Activated CD4-positive, alpha-beta T cell treated with anti-CD3 and anti-CD28 coated beads for 4 hours (primary cell): ENCODE data around the gene ATP5IF1.

Experiments used
- DNase-seq, 2 donors: peaks; one replicate each; pipeline ENCODE4 v3.0.0-alpha.2; 2020

ATP5IF1 gene

GRCh38 chr1:28235755-28236655 is at the start of gene ATP5IF1:
Gene ATP5IF1, plus strand, starts transcription at chr1:28236124. Its CDS starts 60 bp downstream, at chr1:28236184.
- DNase-seq: peak; percentile 91 to 93

DNA sequence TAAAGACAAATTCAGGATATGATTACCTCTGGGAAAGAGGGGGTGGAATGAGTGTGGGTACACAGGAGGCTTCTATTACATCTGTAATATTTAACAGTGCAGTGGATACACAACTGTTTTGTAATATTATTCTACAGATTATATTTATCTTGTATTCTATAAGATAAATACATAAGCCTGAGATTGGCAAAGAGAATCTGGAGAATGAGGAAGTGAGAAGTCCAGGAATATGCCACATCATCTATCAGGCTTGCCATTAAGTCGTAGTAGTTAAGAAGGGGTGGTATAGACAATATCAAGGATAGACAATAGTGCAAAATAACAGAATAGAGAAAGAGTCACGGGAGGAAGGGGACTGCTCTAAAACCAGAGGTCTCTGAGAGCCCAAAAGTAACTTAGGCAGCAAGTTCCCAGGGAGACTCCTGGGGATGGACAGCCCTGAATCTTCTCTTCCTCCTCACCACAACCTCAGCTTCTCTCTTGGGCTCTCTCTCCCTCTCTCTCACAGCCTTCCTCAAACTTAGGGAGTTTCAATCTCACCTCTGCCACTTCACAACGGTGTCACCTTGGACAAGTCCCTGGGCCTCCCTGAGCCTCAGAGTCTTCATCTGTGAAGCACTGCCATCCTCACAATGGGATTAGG is 45.5 kb upstream of the ATP5IF1 start:
- no peak for DNase-seq

- DNase-seq: no peak
Measured at GRCh38 chr1:28190996-28191645, 44.8 kb upstream of the ATP5IF1 start.

DNA sequence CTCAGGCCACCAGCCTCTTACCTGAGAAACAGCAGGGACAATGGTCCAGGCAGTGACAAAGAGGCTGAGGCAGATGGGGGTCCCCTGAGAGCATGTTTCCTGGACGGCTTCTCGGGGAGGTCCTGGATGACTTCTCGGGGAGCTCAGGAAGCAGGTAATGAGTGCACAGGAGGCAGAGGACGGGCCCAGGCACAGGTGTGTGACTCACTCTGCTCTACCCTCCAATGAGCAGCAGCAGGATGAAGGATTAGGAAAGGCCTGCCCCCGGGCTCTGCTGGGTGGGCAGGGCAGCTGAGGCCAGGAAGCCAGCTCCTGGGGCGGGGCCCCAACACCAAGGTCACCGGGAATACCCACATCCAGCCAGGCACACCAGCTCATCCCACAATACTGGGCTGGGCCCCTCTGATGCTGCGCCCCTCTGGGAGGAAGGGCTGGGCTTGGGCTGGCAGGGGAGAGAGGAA is 42.2 kb upstream of the ATP5IF1 start:
- DNase-seq: no peak

GRCh38 chr1:28194326-28195035 is 41.4 kb upstream of the ATP5IF1 start:
- DNase-seq: no peak

DNA sequence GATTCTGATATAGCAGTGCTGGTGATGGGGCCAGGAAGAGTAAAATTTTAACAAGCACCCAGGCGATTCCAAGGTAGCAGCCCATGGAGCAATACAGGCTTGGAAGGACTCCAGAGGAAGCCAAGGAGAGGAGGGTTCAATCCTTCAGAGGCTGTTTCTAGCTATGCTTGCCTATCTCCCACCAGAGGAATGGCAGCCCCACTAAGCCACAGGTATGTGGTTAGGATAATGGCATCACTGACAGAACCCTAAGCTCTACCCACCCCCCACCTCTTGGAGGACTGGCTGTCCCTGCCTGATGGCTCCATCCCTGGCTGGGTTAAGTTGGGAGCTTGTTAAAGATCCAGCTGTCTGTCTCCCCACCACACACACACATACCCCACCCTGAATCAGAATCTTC is 40.1 kb upstream of the ATP5IF1 start:
- no peak for DNase-seq

- DNase-seq: no peak
Measured at GRCh38 chr1:28196330-28196729, 39.6 kb upstream of the ATP5IF1 start.

DNA sequence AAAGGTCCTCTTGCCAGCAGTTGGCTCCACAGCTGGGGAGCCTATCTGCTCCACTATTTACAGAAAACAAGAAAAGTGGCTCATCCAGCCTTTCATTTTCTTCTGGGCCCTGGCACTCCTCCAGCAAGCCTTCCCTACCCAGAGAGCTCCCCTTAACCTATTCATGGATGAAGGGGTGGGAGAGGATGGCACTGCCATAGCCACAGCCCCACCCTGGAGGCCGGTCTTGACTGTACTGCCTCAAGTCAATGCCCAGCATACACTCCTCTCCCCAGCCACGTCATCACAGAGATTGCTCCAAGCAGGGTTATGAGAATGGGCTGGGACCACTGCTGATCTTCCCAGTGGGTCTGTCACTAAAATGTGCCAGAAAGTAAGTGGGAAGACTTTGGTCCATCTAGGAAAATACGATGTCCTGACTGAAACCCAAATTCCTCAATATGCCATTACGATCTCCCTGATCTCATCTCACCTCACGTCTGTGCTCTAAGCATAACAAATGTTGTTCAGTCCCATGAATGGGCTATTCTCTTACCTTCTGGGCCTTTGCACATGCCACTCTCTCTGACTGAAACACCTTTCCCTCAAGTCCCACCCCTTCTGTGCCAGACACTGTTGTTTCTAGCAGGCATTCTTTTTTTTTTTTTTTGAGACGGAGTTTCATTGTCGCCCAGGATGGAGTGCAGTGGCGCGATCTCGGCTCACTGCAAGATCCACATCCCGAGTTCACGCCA is 38.1 kb upstream of the ATP5IF1 start:
- DNase-seq: no peak

- DNase-seq: peak; percentile 7 to 8
Measured at GRCh38 chr1:28199328-28200233, 36.3 kb upstream of the ATP5IF1 start.

GRCh38 chr1:28200234-28200873 is 35.6 kb upstream of the ATP5IF1 start:
- no peak for DNase-seq

DNA sequence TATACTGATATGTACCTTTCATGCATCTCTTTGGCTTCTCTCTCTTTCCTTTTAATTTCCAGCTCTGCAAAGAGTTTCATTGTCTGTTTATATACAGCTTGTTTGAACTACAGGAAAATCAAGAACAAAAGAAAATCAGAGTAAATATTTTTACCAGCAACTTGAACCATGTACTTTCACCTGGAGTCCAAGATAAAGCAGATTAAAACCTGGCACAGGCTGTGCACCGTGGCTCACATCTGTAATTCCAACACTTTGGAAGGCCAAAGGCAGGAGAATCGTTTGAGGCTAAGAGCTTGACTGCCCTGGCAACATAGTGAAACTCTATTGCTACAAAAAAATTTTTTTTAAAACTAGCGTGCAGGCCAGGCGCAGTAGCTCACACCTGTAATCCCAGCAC is 30.7 kb upstream of the ATP5IF1 start:
- DNase-seq: no peak

DNA sequence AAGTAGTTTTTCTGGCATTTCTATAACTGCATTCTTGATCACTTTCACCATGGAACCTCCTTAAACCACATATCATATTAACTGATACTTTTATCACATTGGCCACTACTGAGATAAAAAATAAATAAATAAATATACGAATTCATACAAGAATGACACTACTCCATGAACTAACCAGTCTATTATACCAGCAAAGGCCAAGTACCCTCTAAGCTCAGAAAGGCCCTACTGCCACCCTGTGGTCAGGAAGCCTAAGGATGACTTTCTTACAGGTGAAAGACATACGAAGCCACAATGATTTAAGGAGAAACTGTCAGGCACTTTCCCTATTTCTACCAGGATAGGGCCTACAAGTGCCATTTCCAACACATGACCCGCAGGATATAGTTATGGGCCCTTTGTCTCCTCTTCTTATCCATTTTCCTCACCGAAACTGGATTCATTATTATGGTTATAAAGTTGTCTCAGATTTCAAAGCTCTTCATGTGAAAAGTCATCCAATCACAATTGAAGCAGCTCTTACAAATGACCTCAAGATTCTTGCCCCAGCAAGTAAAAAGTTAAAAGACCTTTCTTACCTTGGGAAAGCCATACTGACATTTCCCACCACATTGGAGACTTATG is 27.0 kb upstream of the ATP5IF1 start:
- DNase-seq: peak; percentile 45 to 50

- DNase-seq: no peak
Measured at GRCh38 chr1:28209700-28210099, 26.2 kb upstream of the ATP5IF1 start.

GRCh38 chr1:28213315-28213714 is 22.6 kb upstream of the ATP5IF1 start:
- no peak for DNase-seq

DNA sequence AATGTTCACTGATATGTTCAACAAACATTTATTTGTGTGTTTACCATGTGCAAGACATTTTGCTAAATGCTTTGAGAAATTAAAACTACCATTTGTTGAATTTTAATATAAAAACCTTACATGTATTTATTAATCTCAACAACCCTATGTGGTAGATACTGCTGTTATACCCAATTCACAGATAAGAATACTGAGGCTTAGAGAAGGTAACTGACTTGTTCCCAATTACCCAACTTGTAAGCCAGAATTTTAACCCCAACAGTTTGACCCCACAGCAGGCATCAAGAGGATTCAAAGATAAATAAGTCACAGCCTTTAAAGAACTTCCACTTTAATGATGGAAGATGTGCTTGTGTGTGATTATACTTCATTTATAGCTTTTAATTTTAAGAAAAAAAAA is 6.8 kb upstream of the ATP5IF1 start:
- DNase-seq: no peak

DNA sequence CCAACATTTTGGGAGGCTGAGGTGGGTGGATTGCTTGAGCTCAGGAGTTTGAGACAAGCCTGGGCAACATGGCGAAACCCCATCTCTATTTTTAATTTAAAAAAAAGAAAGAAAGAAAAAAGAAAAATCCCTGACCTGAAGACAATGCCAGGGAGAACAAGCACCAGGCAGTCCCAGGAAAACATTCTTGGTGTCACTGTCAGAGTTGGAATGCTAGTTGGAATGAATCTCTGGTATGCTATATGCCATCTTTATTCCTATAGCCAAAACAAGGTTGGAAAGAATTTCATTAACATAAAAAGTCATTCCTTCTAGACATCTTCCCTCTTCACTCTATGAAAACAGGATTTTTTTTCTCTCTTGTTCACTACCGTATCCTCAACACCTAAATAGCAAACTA is 5.9 kb upstream of the ATP5IF1 start:
- no peak for DNase-seq

DNA sequence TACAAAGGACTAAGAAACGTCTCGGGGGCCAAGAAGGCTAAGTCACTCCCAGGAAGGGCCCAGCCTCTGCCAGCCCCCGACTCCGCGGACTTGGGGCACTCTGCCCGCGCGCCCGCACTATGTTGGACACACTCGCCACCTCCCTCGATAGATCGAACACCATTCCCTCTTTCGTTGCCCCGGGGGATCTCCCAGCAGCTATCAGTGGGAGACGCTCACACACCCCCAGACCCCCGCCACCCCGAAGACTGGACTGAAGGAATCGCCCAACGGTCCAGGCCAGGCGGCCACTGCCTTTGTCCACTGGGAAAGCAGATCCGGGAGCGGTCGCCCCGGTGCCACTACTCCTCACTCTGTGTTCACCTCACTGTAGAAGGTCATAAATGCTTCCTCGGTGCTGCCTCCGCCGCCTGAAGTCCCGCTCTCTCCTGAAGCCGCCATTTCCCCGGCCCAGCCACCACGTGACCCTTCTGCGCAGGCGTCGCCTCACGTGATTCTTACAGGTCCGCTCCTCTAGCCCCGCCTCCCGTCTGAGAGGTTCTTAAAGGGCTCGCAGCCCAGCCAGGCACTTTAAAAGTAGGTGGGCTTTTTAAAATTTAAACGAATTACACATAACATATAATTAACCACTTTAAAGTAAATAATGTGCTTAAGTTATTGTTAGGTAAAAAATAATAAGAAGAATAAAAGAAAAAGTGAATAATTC is 3.2 kb upstream of the ATP5IF1 start, which contains the start of gene DNAJC8:
Gene DNAJC8 (minus strand): TSS at position 472 of the 706 bp plus-strand sequence. CDS start 31 bp downstream, at position 441.
- peak; percentile 95 to 96 for DNase-seq

GRCh38 chr1:28233264-28233606 is 2.7 kb upstream of the ATP5IF1 start:
- no peak for DNase-seq

DNA sequence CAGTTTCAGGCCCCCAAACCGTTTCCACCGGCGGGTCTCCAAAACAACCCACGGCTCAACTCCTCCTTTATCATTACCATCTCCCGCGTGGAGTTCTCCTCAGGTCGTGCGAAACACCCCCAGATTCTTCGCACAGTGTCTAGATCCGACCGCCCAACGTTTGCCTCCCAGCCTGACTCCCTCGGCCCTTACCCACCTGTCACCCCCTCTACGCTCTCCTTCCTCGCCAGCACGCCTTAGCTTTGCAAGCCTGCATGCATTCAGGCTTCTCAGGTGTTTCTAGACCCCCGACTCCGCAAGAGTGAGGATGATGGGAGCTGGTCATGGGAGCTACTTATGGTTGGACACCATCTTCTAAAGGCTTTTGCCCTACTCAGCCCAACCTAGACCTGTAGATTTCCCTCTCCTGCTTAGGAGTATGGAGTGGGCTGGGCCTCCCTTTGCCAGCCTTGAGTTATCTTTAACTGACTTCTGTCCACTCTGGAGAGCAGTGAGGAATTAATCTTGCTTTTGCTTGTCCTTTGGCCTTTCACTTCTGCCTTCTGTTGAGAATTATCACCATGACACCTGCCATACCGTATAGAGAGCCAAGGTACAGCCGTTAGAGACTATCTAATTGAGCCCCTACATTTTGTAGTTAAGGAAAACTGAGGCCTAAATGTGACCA is 865 bp downstream of the ATP5IF1 start:
- DNase-seq: no peak
